NCI-H1694 treated with DMSO at 0.1 percent for 48 hours (cell line): ENCODE measurements around the gene PLPP4.

ENCODE experiments used
- DNase-seq: peaks from one replicate; lab custom pipeline; 2025; lab: John Stamatoyannopoulos, UW

Gene PLPP4

DNA sequence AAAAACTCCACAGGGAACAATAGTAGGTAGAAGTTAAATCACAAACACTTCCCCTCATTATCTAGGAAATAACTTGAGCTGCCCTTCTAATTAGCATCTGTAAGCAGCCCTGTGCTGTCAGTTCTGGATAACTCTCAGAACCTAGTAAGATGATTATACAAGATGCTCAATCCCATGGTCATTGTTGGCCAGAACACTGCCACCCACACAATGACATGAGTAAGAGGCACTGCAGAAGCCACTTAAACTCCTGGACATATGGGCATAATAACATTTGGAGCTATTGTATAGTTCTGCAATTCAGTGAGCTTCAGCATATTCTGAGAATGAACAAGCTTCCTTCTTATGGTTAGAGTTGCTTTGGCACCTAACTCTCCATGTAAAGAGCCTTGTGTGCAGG is 153.8 kb downstream of the PLPP4 start:
- no peak for DNase-seq

DNA sequence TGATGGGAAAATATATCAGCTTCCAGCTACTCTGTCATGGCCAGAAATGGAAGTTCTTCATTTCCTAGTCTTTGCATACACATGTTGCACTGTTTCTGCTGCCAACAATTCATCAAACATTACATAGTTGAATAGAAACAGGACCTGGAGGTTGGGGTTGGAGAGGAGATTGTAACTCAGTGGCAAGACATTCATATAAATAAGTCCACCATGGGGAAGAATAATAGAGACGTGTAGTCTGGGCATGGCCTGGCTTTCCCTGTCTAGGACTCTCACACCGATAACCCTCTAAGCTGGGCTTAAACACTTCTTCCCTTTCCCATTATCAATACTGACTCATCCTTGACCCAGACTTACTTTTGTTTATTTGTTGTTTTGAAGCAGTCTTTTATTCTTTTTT is 155.7 kb downstream of the PLPP4 start:
- no peak for DNase-seq

DNA sequence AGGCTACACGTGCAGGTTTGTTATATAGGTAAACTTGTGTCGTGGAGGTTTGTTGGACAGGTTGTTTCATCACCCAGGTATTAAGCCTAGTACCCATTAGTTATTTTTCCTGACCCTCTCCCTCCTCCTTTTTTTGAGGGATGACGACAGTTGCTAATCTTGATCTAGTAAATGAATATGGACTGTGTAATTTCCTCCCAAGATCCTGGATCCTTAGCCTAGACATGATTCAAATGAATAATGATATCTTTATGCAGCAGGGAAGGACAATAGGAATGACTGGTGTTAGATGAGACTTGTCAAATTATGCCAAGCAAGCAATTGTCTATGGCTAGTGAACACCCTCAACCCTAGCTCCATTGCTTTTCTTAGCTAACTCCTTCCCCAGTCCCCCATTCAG is 156.2 kb downstream of the PLPP4 start:
- no peak for DNase-seq

DNA sequence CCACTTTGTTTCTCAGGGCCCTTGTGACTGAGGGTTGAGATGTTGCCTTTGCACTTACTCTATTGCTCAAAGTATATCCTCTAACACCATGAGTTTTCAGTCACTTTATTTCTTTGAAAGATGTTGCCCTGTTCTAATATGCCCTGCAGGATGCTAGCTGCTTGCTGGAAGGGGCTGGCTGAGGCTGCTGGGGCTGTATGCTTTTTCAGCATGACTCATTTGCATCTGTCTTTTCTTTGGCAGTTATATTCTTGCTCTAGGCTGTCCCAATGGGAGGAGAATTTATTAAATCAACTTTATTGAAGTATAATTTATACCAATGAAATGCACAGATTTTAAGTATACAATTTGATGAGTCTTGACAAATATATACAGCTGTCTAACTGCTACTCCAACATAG is 157.7 kb downstream of the PLPP4 start:
- no peak for DNase-seq

DNA sequence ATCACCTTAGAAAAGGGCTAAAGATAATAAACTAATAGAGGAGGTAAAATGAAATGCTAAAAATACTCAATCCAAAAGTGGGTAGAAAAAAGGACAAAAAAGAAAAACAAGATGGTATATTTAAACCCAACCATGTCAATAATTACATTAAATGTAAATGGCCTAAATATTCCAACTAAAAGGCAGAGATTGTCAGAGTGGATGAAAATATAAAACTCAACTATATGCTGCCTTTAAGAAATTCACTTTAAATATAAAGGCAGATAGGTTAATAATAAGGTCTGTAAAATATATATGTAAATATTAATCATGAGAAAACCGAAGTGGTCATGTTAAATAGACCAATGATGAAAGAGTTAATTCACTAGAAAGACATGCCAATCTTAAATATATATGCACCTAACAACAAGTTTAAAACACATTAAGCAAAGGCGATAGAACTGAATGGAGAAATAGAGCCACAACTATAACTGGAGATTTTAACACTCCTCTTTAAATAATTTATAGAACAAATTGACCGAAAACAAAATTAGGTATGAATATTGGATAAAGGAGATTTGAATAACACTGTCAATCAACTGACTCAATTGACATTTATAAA is 159.4 kb downstream of the PLPP4 start:
- no peak for DNase-seq

DNA sequence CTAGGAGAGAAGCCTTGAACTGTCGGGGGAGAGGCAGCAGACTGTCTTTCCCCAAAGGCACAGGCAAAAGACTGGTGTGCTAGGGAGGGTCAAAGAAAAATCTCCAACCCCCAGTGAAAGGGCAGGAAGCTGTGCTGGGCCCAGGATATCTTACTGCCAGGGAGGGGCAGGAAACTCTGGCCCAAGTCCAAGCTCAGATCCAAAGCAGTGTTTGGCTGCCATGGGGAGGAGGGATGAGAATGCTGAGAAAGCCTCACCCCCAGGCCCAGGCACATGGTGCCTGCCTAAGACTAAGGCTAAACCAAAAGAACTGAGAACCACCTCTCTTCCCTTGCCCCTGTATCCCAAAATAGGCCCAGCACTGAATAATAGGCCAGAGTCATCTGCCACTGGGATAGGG is 171.2 kb downstream of the PLPP4 start:
- DNase-seq = no peak

DNA sequence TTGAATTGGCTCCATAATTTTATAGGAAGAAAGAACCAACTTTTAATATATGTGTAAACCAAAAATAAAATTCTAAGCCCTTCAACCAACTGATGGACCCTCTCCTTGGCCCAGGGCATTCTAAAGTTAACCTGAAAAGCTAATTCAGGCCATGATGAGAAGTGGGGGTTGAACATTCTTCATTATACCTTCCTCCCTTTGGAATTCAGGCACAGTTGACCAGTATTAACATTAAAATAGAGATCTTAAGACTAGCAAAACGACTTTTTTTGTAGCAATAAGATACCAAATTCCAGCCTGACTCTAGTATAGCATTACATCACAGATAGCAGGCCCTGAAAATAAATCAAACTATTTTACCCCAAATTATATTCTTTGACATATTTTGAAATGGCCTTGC is 173.2 kb downstream of the PLPP4 start:
- DNase-seq = no peak

DNA sequence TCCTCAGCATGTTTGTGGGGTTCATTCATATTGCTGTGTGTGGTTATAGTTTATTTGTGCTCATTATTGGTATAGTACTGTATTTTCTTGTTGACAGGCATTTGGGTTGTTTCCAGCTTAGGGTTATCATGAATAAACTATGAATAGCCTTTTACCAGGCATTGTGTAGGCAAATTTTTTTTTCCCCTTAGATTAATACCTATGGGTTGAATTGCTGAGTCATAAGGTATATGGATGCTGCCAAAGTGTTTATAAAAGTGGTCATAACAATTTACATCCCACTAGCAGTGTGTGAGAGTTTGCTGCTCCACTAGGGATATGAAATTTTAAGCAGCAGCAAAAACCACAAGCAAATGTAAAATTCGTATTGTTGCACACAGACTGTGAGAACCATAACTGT is 175.0 kb downstream of the PLPP4 start:
- DNase-seq = no peak

DNA sequence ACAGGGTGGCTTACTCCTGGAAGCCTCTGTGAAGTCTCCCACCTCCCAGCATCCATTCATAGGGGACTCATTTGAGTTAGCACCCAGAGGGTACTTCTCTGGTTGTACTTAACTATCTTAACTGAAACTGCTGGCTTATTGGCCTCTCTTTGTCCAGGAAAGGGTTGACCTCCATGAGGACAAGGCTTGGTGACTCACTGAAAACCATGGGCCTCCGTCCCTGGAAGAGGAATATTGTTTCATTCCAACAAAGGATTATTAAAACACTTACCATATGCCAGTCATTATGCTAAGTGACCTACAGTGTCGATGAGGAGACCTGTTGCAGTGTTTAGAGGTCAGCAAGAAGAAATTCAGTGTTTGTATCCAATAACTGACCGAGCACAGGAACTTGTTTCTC is 175.9 kb downstream of the PLPP4 start:
- no peak for DNase-seq

DNA sequence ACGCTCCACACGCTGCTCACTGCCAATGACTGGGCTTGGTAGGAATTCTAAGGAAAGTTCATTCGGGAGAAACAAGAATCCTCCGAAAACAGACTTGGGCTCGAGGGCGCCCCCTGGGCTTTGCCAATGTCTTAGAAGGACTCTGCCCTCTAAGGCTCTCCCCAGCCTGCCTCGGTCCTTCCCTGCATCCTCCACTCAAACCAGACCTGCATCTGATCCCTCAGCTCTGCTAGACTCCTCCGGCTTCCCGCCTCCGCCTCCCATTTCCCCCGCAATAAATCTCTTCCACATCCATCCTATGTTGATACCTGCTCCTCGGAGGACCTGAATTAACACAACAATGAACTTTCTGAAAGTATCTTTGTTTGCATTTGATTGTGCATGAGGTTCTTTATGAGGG is 177.6 kb downstream of the PLPP4 start:
- DNase-seq = no peak
